Activated CD4-positive, alpha-beta memory T cell treated with anti-CD3 and anti-CD28 coated beads, Interleukin-2, amount 10 ng/mL, durations not matched to agents 7 days and 5 days (primary cell): Measurements from ENCODE around the gene CDC14B. TPM values are rescaled to one million over a fixed set of nuclear protein-coding genes. Genes with fewer than 3 reads are reported as not detected.
A peak's percentile ranks its signal among the peaks of the same experiment; 100 is the strongest.

ENCODE experiments used
- CTCF ChIA-PET: fragments of 350-600 bp; sonication (Branson Sonifier 250); formaldehyde crosslinking; loops from one replicate; lab custom pipeline; 2021; ENCODE audit warnings: antibody characterized with exemption, inconsistent platforms; lab: Charles Lee
- POLR2A ChIA-PET: fragments of 350-600 bp; sonication (Branson Sonifier 250); formaldehyde crosslinking; loops from one replicate; lab custom pipeline; 2021; ENCODE audit warnings: antibody characterized with exemption; lab: Charles Lee
- DNase-seq: peaks from one replicate; pipeline ENCODE4 v3.0.0-alpha.2; 2020
- H3K27ac Mint-ChIP-seq: one replicate; pipeline ENCODE4 v1.8.0; 2021; ENCODE audit warnings: mild to moderate bottlenecking, mixed read lengths
- H3K27me3 Mint-ChIP-seq: one replicate; pipeline ENCODE4 v1.8.0; 2021; ENCODE audit warnings: mixed read lengths
- H3K36me3 Mint-ChIP-seq: one replicate; pipeline ENCODE4 v1.8.0; 2021; ENCODE audit warnings: low read depth, mixed read lengths
- H3K4me1 Mint-ChIP-seq: one replicate; pipeline ENCODE4 v1.8.0; 2021; ENCODE audit warnings: mixed read lengths
- H3K4me3 Mint-ChIP-seq: one replicate; pipeline ENCODE4 v1.8.0; 2021; ENCODE audit warnings: mild to moderate bottlenecking, mixed read lengths
- H3K9me3 Mint-ChIP-seq: one replicate; pipeline ENCODE4 v1.8.0; 2021; ENCODE audit warnings: mixed read lengths
- total RNA-seq, 2 experiments: library from RNA; stranded (reverse); gene quantifications; one replicate each; pipeline ENCODE4 v1.2.3, GENCODE V29; 2021

The CDC14B gene
- total RNA-seq, 2 experiments from 2014 or later, result 3.0 to 3.1 TPM

GRCh38 chr9:96565671-96566497 is 53.8 kb downstream of the CDC14B start:
- Mint-ChIP-seq H3K4me3 (peak overlapping the region; percentile 76), H3K36me3 (no peaks in the 10 kb centered on the region), H3K9me3 (no peaks in the 10 kb centered on the region), H3K27me3 (peaks cover 1% of the 10 kb centered on the region), H3K4me1 (peaks cover 26% of the 10 kb centered on the region), H3K27ac (peak overlapping the region; percentile 73)
- ChIA-PET POLR2A (interaction anchor here (0.6 to 2.6 kb wide), 6 partner anchors 8 to 149 kb away, joined by 3 to 23 read pairs (median 4); partner anchors contain the start of genes CDC14B, HABP4 and ZNF367), CTCF (interaction anchor here (0.6 to 1.9 kb wide), 6 partner anchors 10 to 1010 kb away, joined by 3 to 7 read pairs (median 4); no protein-coding TSS in a partner anchor)
- no peak for DNase-seq

GRCh38 chr9:96564217-96564616 is 55.4 kb downstream of the CDC14B start:
- no peak for DNase-seq
- ChIA-PET POLR2A (interaction anchor here (1.4 kb wide), 1 partner anchor 9 kb away, joined by 3 read pairs; no protein-coding TSS in a partner anchor), CTCF (interaction anchor here (0.7 kb wide), 1 partner anchor 10 kb away, joined by 3 read pairs; no protein-coding TSS in a partner anchor)
- Mint-ChIP-seq H3K27ac (no peak overlapping the region), H3K4me3 (no peak overlapping the region), H3K4me1 (peaks cover 26% of the 10 kb centered on the region), H3K36me3 (no peaks in the 10 kb centered on the region), H3K27me3 (no peaks in the 10 kb centered on the region), H3K9me3 (no peaks in the 10 kb centered on the region)

GRCh38 chr9:96559339-96559943 is 60.2 kb downstream of the CDC14B start:
- H3K36me3 Mint-ChIP-seq, result no peaks in the 10 kb centered on the region
- H3K4me3 Mint-ChIP-seq, result no peak overlapping the region
- DNase-seq, result no peak
- H3K27me3 Mint-ChIP-seq, result no peaks in the 10 kb centered on the region
- no peaks in the 10 kb centered on the region for H3K9me3 Mint-ChIP-seq
- no peak overlapping the region for H3K27ac Mint-ChIP-seq
- CTCF ChIA-PET, result no interaction called here
- H3K4me1 Mint-ChIP-seq, result peaks cover 9% of the 10 kb centered on the region
- POLR2A ChIA-PET, result interaction anchor here (1.1 kb wide), 1 partner anchor 140 kb away, joined by 3 read pairs; no protein-coding TSS in a partner anchor

GRCh38 chr9:96557921-96558320 is 61.7 kb downstream of the CDC14B start:
- H3K4me1 Mint-ChIP-seq, result peaks cover 10% of the 10 kb centered on the region

GRCh38 chr9:96556701-96557461 is 62.8 kb downstream of the CDC14B start:
- Mint-ChIP-seq H3K9me3 (no peaks in the 10 kb centered on the region), H3K27ac (no peak overlapping the region), H3K27me3 (no peaks in the 10 kb centered on the region), H3K4me1 (peaks cover 14% of the 10 kb centered on the region), H3K36me3 (no peaks in the 10 kb centered on the region), H3K4me3 (no peak overlapping the region)
- DNase-seq, result no peak
- ChIA-PET POLR2A (interaction anchor here (1.5 kb wide), 1 partner anchor 9 kb away, joined by 4 read pairs; no protein-coding TSS in a partner anchor), CTCF (interaction anchor here (1.3 kb wide), 1 partner anchor 10 kb away, joined by 6 read pairs; no protein-coding TSS in a partner anchor)

More at GRCh38 chr9:96557921-96558320, 61.7 kb downstream of the CDC14B start:
- Mint-ChIP-seq H3K27me3 (no peaks in the 10 kb centered on the region), H3K36me3 (no peaks in the 10 kb centered on the region), H3K9me3 (no peaks in the 10 kb centered on the region), H3K4me3 (no peak overlapping the region), H3K27ac (no peak overlapping the region)
- CTCF ChIA-PET, result no interaction called here
- no peak for DNase-seq
- POLR2A ChIA-PET, result interaction anchor here (1.5 kb wide), 1 partner anchor 8 kb away, joined by 4 read pairs; no protein-coding TSS in a partner anchor

- Mint-ChIP-seq H3K27ac (no peak overlapping the region), H3K9me3 (no peaks in the 10 kb centered on the region), H3K27me3 (no peaks in the 10 kb centered on the region), H3K4me1 (peaks cover 14% of the 10 kb centered on the region), H3K4me3 (no peak overlapping the region), H3K36me3 (no peaks in the 10 kb centered on the region)
- ChIA-PET CTCF (interaction anchor here (1.3 kb wide), 1 partner anchor 11 kb away, joined by 6 read pairs; no protein-coding TSS in a partner anchor), POLR2A (interaction anchor here (0.8 kb wide), 1 partner anchor 9 kb away, joined by 3 read pairs; no protein-coding TSS in a partner anchor)
- DNase-seq, result no peak
These were observed 63.9 kb downstream of the CDC14B start for GRCh38 chr9:96555567-96556386.

GRCh38 chr9:96554801-96555566 is 64.7 kb downstream of the CDC14B start:
- Mint-ChIP-seq H3K27me3 (no peaks in the 10 kb centered on the region), H3K27ac (no peak overlapping the region), H3K36me3 (no peaks in the 10 kb centered on the region), H3K4me3 (no peak overlapping the region), H3K9me3 (no peaks in the 10 kb centered on the region), H3K4me1 (peaks cover 14% of the 10 kb centered on the region)
- POLR2A ChIA-PET, result interaction anchor here (0.8 kb wide), 1 partner anchor 9 kb away, joined by 3 read pairs; no protein-coding TSS in a partner anchor
- CTCF ChIA-PET, result no interaction called here
- no peak for DNase-seq

GRCh38 chr9:96554326-96554725 is 65.3 kb downstream of the CDC14B start:
- Mint-ChIP-seq H3K4me3 (no peak overlapping the region), H3K4me1 (peaks cover 14% of the 10 kb centered on the region), H3K36me3 (no peaks in the 10 kb centered on the region), H3K9me3 (no peaks in the 10 kb centered on the region), H3K27ac (no peak overlapping the region), H3K27me3 (no peaks in the 10 kb centered on the region)
- CTCF ChIA-PET, result no interaction called here
- POLR2A ChIA-PET, result no interaction called here
- DNase-seq, result no peak

- no peak for DNase-seq
- Mint-ChIP-seq H3K4me1 (peaks cover 13% of the 10 kb centered on the region), H3K4me3 (no peak overlapping the region), H3K9me3 (no peaks in the 10 kb centered on the region), H3K27ac (no peak overlapping the region), H3K36me3 (no peaks in the 10 kb centered on the region), H3K27me3 (no peaks in the 10 kb centered on the region)
- CTCF ChIA-PET, result interaction anchor here (0.7 kb wide), 1 partner anchor 111 kb away, joined by 3 read pairs; no protein-coding TSS in a partner anchor
- POLR2A ChIA-PET, result no interaction called here
These were observed 66.6 kb downstream of the CDC14B start for GRCh38 chr9:96553070-96553469.

- no peaks in the 10 kb centered on the region for H3K36me3 Mint-ChIP-seq
- POLR2A ChIA-PET, result no interaction called here
- H3K4me1 Mint-ChIP-seq, result peaks cover 11% of the 10 kb centered on the region
These were observed 68.2 kb downstream of the CDC14B start for GRCh38 chr9:96551403-96551802.

GRCh38 chr9:96550659-96551058 is 69.0 kb downstream of the CDC14B start:
- CTCF ChIA-PET, result no interaction called here
- no peaks in the 10 kb centered on the region for H3K36me3 Mint-ChIP-seq
- H3K27ac Mint-ChIP-seq, result no peak overlapping the region
- POLR2A ChIA-PET, result no interaction called here
- H3K4me1 Mint-ChIP-seq, result peaks cover 9% of the 10 kb centered on the region
- H3K4me3 Mint-ChIP-seq, result no peak overlapping the region
- H3K27me3 Mint-ChIP-seq, result no peaks in the 10 kb centered on the region
- no peaks in the 10 kb centered on the region for H3K9me3 Mint-ChIP-seq
- DNase-seq, result no peak

More at GRCh38 chr9:96551403-96551802, 68.2 kb downstream of the CDC14B start:
- Mint-ChIP-seq H3K27ac (no peak overlapping the region), H3K9me3 (no peaks in the 10 kb centered on the region), H3K27me3 (no peaks in the 10 kb centered on the region), H3K4me3 (no peak overlapping the region)
- no peak for DNase-seq
- CTCF ChIA-PET, result no interaction called here
